NCI-H1436 (cell line): ENCODE results near the gene KRTAP20-1.

Source experiments
- DNase-seq: peaks from one replicate; lab custom pipeline; 2025; lab: John Stamatoyannopoulos, UW

The KRTAP20-1 gene, protein sequence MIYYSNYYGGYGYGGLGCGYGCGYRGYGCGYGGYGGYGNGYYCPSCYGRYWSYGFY

DNA sequence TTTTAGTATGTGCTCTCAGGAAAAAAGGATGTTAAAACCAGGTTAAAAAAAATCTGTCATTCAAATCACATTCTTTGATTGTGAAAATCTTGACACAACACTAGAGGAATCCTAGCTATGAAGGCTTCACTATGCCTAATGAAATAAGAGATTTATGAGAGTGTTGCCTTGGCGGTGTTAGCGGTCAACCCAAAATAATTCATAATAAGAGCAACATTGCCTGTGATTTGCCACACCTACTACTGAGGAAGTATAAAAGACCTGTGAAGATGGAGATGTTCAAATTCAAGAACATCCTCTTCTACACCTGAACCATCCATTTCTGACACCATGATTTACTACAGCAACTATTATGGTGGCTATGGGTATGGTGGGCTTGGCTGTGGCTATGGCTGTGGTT is at the start of gene KRTAP20-1:
TSS of gene KRTAP20-1 (plus strand) at position 301 of the 400 bp plus-strand sequence. CDS start at position 331, 30 bp downstream.
- no peak for DNase-seq

DNA sequence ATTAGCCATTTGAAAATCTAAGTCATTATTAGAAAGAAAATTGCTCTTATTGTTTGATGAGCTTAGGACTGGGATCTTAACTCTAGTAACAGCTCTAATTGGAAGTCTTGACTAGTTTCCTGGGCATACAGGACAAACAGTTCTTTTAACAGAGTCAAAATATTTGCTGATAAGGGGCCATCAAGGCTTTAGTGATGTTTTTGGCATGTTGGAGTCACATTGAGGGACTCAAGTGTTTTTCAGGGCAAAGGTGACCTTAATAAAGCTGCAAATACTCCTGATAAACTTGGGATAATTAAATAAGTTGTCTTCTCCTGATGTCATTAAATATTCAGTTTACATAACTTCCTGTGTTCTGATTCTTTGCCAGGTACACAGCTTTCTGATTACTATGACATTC is 48.6 kb upstream of the KRTAP20-1 start:
- no peak for DNase-seq

- no peak for DNase-seq
These were observed 38.5 kb upstream of the KRTAP20-1 start for GRCh38 chr21:30577766-30578165.

- DNase-seq = no peak
These were observed 36.9 kb upstream of the KRTAP20-1 start for GRCh38 chr21:30579346-30579745.

GRCh38 chr21:30580132-30580531 is 36.1 kb upstream of the KRTAP20-1 start:
- no peak for DNase-seq

- DNase-seq = no peak
These were observed 33.4 kb upstream of the KRTAP20-1 start for GRCh38 chr21:30582870-30583269.

DNA sequence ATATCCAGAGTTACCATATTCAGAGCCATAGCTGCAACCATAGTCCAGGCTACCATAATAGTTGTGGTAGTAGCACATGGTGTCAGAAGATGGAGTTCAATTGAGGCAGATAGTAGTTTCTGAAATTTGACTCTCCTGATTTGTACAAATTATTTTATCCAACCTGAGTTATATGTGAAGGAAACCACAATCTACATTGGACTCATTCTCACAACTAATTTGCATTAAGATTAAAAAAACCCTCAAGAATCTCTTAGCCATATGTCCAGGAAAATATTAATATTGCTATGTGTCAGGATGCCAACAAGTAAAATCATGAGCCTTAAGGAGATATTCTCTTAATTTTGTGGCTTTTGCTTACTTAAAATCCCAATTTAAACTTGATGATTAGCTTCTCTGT is 25.9 kb upstream of the KRTAP20-1 start, which contains the start of gene KRTAP22-2:
TSS of gene KRTAP22-2 (minus strand) at position 101 of the 400 bp plus-strand sequence.
- no peak for DNase-seq

GRCh38 chr21:30592140-30592539 is 24.1 kb upstream of the KRTAP20-1 start, which contains the start of gene KRTAP6-3:
Gene KRTAP6-3 (plus strand): TSS chr21:30592440. CDS start chr21:30592446, 6 bp downstream.
- no peak for DNase-seq

DNA sequence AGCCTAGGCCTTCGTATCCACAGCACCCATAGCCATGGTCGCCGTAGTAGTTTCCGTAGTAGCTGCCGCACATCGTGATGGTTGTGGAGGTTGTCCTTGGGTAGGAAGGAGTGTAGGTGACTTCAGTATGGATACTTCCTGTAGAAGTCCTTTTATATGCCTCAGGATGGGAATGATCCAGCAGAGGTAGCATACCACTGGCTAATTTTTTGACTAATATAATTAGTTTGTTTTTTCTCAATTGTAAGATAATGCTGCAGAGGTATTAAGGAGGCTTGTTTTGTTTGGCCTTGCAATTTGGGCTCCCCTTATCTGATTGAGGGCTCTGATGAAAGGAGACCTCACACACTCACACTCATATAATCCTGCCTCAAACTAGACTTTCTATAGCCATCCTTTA is 17.4 kb upstream of the KRTAP20-1 start, which contains the start of gene KRTAP6-2:
TSS of gene KRTAP6-2 (minus strand) at position 101 of the 400 bp plus-strand sequence. CDS start at position 73, 28 bp downstream.
- DNase-seq = no peak

DNA sequence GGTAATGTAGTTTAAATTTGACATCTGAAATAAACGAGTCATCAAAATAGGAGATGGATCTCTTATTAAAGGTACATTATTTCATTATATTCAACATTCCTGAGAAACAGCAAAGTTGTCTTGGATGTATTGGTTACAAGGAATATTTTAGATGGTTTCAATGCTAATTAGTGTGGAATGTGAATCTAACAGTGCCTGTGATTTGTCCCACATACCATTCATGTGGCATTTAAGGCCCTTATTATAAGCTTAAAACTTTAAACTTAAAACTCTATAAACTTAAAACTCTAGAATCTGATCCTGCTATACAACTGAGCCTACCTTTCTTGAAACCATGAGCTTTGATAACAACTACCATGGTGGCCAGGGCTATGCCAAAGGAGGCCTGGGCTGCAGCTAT is 15.4 kb upstream of the KRTAP20-1 start, which contains the start of gene KRTAP22-1:
TSS of gene KRTAP22-1 (plus strand) at position 301 of the 400 bp plus-strand sequence.
- no peak for DNase-seq

- DNase-seq = no peak
These were observed 10.3 kb upstream of the KRTAP20-1 start for GRCh38 chr21:30605968-30606367.

DNA sequence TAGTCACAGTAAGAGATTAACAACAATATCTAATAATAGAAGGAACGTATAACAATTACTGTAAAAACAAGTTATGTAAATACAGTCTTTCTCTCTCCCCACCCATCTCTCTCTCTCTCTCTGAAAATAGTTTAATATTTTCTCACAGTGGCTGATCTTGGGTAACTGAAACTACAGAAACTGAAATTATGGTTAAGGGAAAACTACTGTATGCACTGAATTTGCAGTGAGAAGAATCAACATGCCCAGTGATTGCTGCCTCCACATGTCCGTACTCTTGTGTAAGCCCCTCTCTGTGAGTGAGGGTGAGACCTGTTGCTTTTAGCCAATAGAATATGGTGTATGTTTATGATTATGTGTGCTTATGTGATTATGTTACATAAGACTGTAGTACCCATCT is 4.1 kb upstream of the KRTAP20-1 start:
- no peak for DNase-seq

- no peak for DNase-seq
These were observed 2.4 kb upstream of the KRTAP20-1 start, which contains the start of gene KRTAP6-1 for GRCh38 chr21:30613836-30614235. Gene KRTAP6-1 (minus strand): TSS chr21:30613930. CDS start chr21:30613904, 26 bp downstream.

DNA sequence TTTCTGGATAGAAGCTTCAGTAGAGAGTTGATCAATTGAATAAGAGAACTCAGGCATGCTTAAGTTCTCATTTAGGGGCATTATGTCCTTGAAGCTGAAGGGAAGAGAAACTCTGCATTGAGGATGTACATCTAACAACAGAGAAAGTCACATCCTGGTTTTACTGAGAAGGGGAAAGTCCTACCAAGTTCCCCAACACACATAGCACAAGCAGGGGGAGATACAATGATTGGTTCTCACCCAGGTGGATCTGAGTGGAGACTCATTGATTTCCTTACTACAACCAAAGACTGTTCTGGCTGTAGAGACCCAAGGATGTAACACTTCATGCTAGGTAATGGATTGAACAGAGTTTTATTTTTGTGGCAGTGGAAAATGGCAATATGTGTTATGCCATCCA is 1.0 kb upstream of the KRTAP20-1 start:
- DNase-seq = no peak

DNA sequence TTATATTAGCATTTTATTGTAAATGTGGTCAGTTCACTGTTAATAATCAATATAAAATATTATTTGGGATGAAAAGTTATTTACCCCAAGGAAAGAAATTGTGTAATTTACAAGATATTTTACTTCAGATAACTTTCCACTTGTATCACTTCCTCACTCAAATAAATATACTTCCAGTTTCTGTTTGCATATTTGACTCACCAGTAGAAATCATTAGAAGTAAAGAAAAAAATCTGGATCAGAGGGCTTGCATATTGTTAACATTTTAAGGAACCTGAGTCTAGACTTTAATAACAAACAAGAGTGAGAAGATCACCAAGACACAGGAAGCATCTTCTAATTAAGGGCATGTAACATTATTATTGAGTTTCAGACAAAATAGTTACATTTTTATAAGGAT is 3.9 kb downstream of the KRTAP20-1 start:
- no peak for DNase-seq

DNA sequence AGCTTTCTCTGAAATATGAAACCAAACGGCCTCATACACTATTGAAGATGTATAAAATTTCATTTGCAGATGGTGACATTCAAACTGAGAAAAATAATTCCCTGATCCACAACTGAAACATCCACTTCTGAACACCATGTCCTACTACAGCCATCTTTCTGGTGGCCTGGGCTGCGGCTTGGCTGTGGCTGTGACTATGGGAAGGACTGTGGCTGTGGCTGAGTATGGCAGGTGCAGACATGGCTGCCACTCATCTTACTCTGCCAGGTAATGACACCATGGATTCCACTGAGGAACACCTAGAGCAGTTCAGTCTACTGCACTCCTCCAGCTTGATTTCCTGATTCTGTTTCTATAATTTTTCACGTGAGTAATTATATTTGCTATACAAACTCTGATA is 4.3 kb downstream of the KRTAP20-1 start, which contains the start of gene KRTAP20-4:
TSS of gene KRTAP20-4 (plus strand) at position 106 of the 400 bp plus-strand sequence.
- no peak for DNase-seq

- DNase-seq = no peak
These were observed 7.1 kb downstream of the KRTAP20-1 start for GRCh38 chr21:30623362-30623761.

DNA sequence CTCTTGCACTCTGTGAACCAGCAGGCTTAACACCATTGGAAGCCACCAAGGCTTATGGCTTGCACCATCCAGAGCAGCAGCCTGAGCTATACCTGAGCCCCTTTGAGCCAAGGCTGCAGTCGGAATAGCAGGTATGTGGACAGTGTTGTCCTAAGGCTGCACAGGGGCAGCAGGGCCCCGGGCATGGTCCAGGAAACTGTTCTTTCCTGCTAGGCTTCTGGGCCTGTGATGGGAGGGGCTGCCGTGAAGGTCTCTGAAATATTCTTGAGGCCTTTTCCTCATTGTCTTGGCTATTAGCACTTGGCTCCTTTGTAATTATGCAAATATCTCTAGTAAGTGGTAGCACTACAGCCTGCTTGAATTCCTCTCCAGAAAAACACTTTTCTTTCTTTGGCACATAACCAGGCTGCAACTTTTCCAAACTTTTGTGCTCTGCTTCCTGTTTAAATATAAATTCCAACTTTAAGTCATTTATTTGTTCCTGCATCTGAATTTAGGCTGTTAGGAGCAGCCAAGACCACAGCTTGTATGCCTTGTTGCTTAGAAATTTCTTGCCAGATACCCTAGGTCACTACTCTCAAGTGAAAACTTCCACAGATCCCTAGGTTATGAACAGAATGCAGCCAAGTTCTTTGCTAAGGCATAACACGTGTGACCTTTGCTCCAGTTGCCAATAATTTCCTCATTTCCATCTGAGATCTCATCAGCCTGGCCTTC is 9.4 kb downstream of the KRTAP20-1 start:
- no peak for DNase-seq

GRCh38 chr21:30628109-30628508 is 11.9 kb downstream of the KRTAP20-1 start:
- DNase-seq = no peak

GRCh38 chr21:30629200-30629599 is 13.0 kb downstream of the KRTAP20-1 start:
- DNase-seq = no peak

- no peak for DNase-seq
These were observed 18.7 kb downstream of the KRTAP20-1 start, which contains the start of gene KRTAP20-2 for GRCh38 chr21:30634906-30635305. Gene KRTAP20-2 (plus strand): TSS chr21:30635206. CDS start chr21:30635264, 58 bp downstream.

DNA sequence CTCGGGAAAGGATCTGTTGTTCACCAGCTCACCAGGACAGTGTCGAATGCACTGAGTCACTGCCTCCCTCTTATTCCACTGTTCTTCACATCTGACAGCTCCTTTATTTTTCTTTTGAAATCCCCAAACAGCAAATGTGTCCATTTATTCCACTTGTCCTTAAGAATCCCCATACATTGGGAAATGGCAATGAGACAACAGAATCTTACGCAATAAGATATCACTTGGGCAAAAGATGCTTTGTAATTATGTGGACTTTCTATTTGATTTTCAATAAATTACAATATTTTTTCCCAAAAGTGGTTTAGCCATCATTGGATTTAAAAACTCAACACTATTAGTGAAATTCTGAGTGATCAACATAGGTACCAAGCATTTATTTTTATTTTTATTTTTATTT is 22.5 kb downstream of the KRTAP20-1 start:
- no peak for DNase-seq

GRCh38 chr21:30642564-30642963 is 26.3 kb downstream of the KRTAP20-1 start, which contains the start of gene KRTAP20-3:
Gene KRTAP20-3 (plus strand): TSS chr21:30642864.
- no peak for DNase-seq
